Endothelial cell of umbilical vein (primary cell): ENCODE measurements around the gene G3BP2. TPM values are rescaled to one million over a fixed set of nuclear protein-coding genes. Genes with fewer than 3 reads are reported as not detected.

ENCODE experiments used
- BruUV-seq: library from RNA; stranded (reverse); fragments of 400-500 nt; replicated peaks from 2 replicates; lab custom pipeline; 2021; lab: Mats Ljungman, UMichigan
- CTCF ChIA-PET: fragments of 300-600, 350-600 bp; sonication (Branson Sonifier 250); formaldehyde crosslinking; loops from one replicate; lab custom pipeline; 2021; ENCODE audit warnings: antibody characterized with exemption, inconsistent platforms; lab: Charles Lee
- POLR2A ChIA-PET: fragments of 300-600, 350-600 bp; sonication (Branson Sonifier 250); formaldehyde crosslinking; loops from one replicate; lab custom pipeline; 2021; ENCODE audit warnings: antibody characterized with exemption, inconsistent platforms; lab: Charles Lee
- DNase-seq: peaks from one replicate; pipeline ENCODE4 v3.0.0-alpha.2; 2011; ENCODE audit warnings: low read depth, low spot score
- FAIRE-seq: peaks from 2 replicates; lab custom pipeline; 2011; peaks lifted over from hg19 to GRCh38; lab: Jason Lieb, UNC
- H2AFZ ChIP-seq: 2 replicates; pipeline ENCODE4 v1.6.0; 2012; ENCODE audit warnings: low read depth, low read length, control low read depth, inconsistent platforms
- H3K27ac ChIP-seq: 2 replicates; pipeline ENCODE4 v1.5.1; 2011; ENCODE audit warnings: low read depth, mild to moderate bottlenecking, control low read depth, low read length, moderate library complexity; ENCODE audit not compliant: insufficient read depth
- H3K27me3 ChIP-seq, 2 experiments: 2 replicates each; pipeline versions ENCODE4 v1.6.0 to v1.6.1; 2011; ENCODE audit warnings: low read length in 2 of 2, mixed read lengths in 1 of 2; ENCODE audit not compliant: control insufficient read depth in 2 of 2, insufficient read depth in 2 of 2
- H3K36me3 ChIP-seq, 2 experiments: 2 replicates in 1 of 2; 3 replicates in 1 of 2; pipeline ENCODE4 v1.5.1; 2011; ENCODE audit warnings: low read length in 2 of 2, mild to moderate bottlenecking in 1 of 2, moderate library complexity in 1 of 2; ENCODE audit not compliant: control insufficient read depth in 2 of 2, insufficient read depth in 2 of 2; ENCODE audit errors: extremely low read depth in 1 of 2
- H3K4me1 ChIP-seq: 3 replicates; pipeline ENCODE4 v1.5.1; 2011; ENCODE audit warnings: mild to moderate bottlenecking, low read length; ENCODE audit not compliant: control insufficient read depth, insufficient read depth; ENCODE audit errors: extremely low read depth
- H3K4me2 ChIP-seq: 2 replicates; pipeline ENCODE4 v1.6.1; 2011; ENCODE audit warnings: low read length, control low read depth, mixed read lengths; ENCODE audit not compliant: insufficient read depth
- H3K4me3 ChIP-seq, 3 experiments: fragments of 200-600 bp in 1 of 3; sonication (generic), shearing (Covaris generic) in 1 of 3; replicated peaks in 1 of 3; 2 replicates each; pipeline ENCODE4 v1.5.1; 2011 to 2016; ENCODE audit warnings: control low read depth in 3 of 3, low read length in 3 of 3, mild to moderate bottlenecking in 2 of 3, inconsistent platforms in 1 of 3, low read depth in 1 of 3, moderate library complexity in 1 of 3; ENCODE audit not compliant: insufficient read depth in 1 of 3
- H3K79me2 ChIP-seq: 2 replicates; pipeline ENCODE4 v1.6.0; 2012; ENCODE audit warnings: low read length, inconsistent platforms; ENCODE audit not compliant: control insufficient read depth, insufficient read depth
- H3K9ac ChIP-seq: replicated peaks from 2 replicates; pipeline ENCODE3; 2011; ENCODE audit warnings: low read length, control low read depth; ENCODE audit not compliant: insufficient read depth; ENCODE audit errors: extremely low read depth
- H3K9me1 ChIP-seq: replicated peaks from 3 replicates; pipeline ENCODE4 v1.6.0; 2011; ENCODE audit warnings: mild to moderate bottlenecking, low read length; ENCODE audit not compliant: control insufficient read depth, insufficient read depth; ENCODE audit errors: extremely low read depth
- H3K9me3 ChIP-seq: replicated peaks from 2 replicates; pipeline ENCODE4 v1.5.1; 2012; ENCODE audit warnings: low read length, inconsistent platforms; ENCODE audit not compliant: control insufficient read depth, insufficient read depth
- H4K20me1 ChIP-seq: replicated peaks from 2 replicates; pipeline ENCODE3; 2011; ENCODE audit warnings: mild to moderate bottlenecking, low read length; ENCODE audit not compliant: control insufficient read depth, insufficient read depth; ENCODE audit errors: extremely low read depth
- CTCF ChIP-seq, 2 donors: IDR thresholded peaks; 1 replicate in 1 of 2; 2 replicates in 1 of 2; pipeline ENCODE4 v1.5.1; 2011; ENCODE audit warnings: low read length in 2 of 2, mild to moderate bottlenecking in 2 of 2, moderate library complexity in 2 of 2, control low read depth in 1 of 2, inconsistent platforms in 1 of 2, low read depth in 1 of 2; ENCODE audit not compliant: insufficient read depth in 1 of 2; ENCODE audit errors: extremely low read depth in 1 of 2
- EZH2 ChIP-seq: IDR thresholded peaks from 2 replicates; pipeline ENCODE4 v1.6.1; 2012; ENCODE audit warnings: borderline replicate concordance, low read depth, mild to moderate bottlenecking, moderate library complexity, low read length, inconsistent platforms; ENCODE audit not compliant: severe bottlenecking
- FOS ChIP-seq: IDR thresholded peaks from 2 replicates; pipeline ENCODE4 v1.6.1; 2011; ENCODE audit warnings: mild to moderate bottlenecking, low read length, moderate library complexity, borderline replicate concordance; ENCODE audit not compliant: insufficient read depth
- GATA2 ChIP-seq: IDR thresholded peaks from 2 replicates; pipeline ENCODE4 v1.7.0; 2011; ENCODE audit warnings: low read depth, mild to moderate bottlenecking, moderate library complexity, mixed read lengths, low read length; ENCODE audit not compliant: insufficient read length, insufficient read depth
- JUN ChIP-seq: IDR thresholded peaks from 2 replicates; pipeline ENCODE4 v1.6.1; 2011; ENCODE audit warnings: borderline replicate concordance, low read depth; ENCODE audit not compliant: insufficient read length, insufficient read depth
- MAX ChIP-seq: IDR thresholded peaks from 2 replicates; pipeline ENCODE4 v1.6.1; 2011; ENCODE audit not compliant: insufficient read depth, insufficient read length
- MYC ChIP-seq: IDR thresholded peaks from one replicate; pipeline ENCODE4 v1.6.1; 2011; ENCODE audit warnings: mild to moderate bottlenecking, low read depth, low read length
- POLR2A ChIP-seq: IDR thresholded peaks from 2 replicates; pipeline ENCODE4 v1.6.1; 2012; ENCODE audit warnings: low read depth, mild to moderate bottlenecking, control low read depth, low read length
- dilution Hi-C: fragments of 300-500 bp; cut with MboI; formaldehyde crosslinking; loops from one replicate; pipeline ENCODE4 v1.15.0; 2019; ENCODE audit warnings: low sequenced_read_pairs; ENCODE audit not compliant: extremely low pct_ligation_motif_present
- intact Hi-C: fragments of 100-400 bp; cut with micrococcal nuclease; formaldehyde crosslinking; loops from one replicate; pipeline ENCODE4 v1.10.0; 2022
- polyA plus RNA-seq, 4 experiments: library from polyadenylated mRNA; depleted of rRNA in 3 of 4; stranded (reverse) in 3 of 4; unstranded in 1 of 4; fragments of >200 nt; gene quantifications; 2 replicates each; pipeline versions ENCODE4 v1.2.1 to v1.2.3, GENCODE V29; 2011 to 2012; ENCODE audit warnings: missing spikeins in 1 of 4
- total RNA-seq: library from RNA; stranded (reverse); gene quantifications from 2 replicates; pipeline ENCODE4 v1.2.3, GENCODE V29; 2021

G3BP2 gene
- total and polyA plus RNA-seq, 2 donors (not counting 3 experiments of a cell fraction or from before 2014, with no cell fraction given): 61.1 to 180 TPM

GRCh38 chr4:75699299-75699698 is 26.1 kb upstream of the G3BP2 start:
- H3K36me3 ChIP-seq: no peaks in the 10 kb centered on the region
- no TSS peak for BruUV-seq
- ChIA-PET CTCF (interaction anchor here (1.0 kb wide), 1 partner anchor 25 kb away, joined by 4 read pairs; the partner anchor contains the start of gene USO1), POLR2A (no interaction called here)
- H3K9me3 ChIP-seq: no peaks in the 10 kb centered on the region
- no peak for DNase-seq
- no peak overlapping the region for H3K27ac ChIP-seq
- no peak for FAIRE-seq
- H3K4me3 ChIP-seq: no peak overlapping the region
- H4K20me1 ChIP-seq: no peaks in the 10 kb centered on the region
- no peaks in the 10 kb centered on the region for H3K79me2 ChIP-seq
- no peak overlapping the region for H2AFZ ChIP-seq
- H3K9ac ChIP-seq: no peak overlapping the region
- H3K9me1 ChIP-seq: no peaks in the 10 kb centered on the region
- no peaks in the 10 kb centered on the region for H3K4me1 ChIP-seq
- H3K4me2 ChIP-seq: no peak overlapping the region
- H3K27me3 ChIP-seq: no peaks in the 10 kb centered on the region
- intact Hi-C loops (no loop called here), dilution Hi-C loops (no loop called here)
- TF ChIP-seq GATA2 (no peak), JUN (no peak), FOS (no peak), MYC (no peak), MAX (no peak), EZH2 (no peak), CTCF (IDR thresholded peaks at IDR 0.05; ENCODE audit: extremely low read depth in 1 of 2, insufficient read depth in 1 of 2, low read depth in 1 of 2, low read length in 2 of 2) (no peak), POLR2A (no peak)
